ENCODE measurements around the gene ABCG8.

- TF ChIP-seq ISL1 (CRISPR knock-in tag; IDR thresholded peaks at IDR 0.05): no peak
- no peak for TF ChIP-seq PATZ1 (CRISPR knock-in tag; IDR thresholded peaks at IDR 0.05; ENCODE audit: borderline replicate concordance)
- TF ChIP-seq CSRNP3 (CRISPR knock-in tag; IDR thresholded peaks at IDR 0.05): no peak
- no peak for TF ChIP-seq POU6F1 (CRISPR knock-in tag; IDR thresholded peaks at IDR 0.05; ENCODE audit: borderline replicate concordance, low read depth)
- TF ChIP-seq PPARA (CRISPR knock-in tag; IDR thresholded peaks at IDR 0.05; ENCODE audit: borderline replicate concordance): no peak
- TF ChIP-seq ARNTL (CRISPR knock-in tag; IDR thresholded peaks at IDR 0.05; ENCODE audit: borderline replicate concordance, low read depth): no peak
Observed at GRCh38 chr2:43853141-43854081, 14.6 kb downstream of the ABCG8 start.
